HG03097 (cell line): ENCODE measurements around the gene UBASH3B.
"Not testable (repeated sequence)": the region's sequence is repeated elsewhere in the genome, so short reads cannot be mapped to it uniquely, and the experiment has no call there.

Experiments used
- ATAC-seq: cut with Tn5 transposase; IDR thresholded peaks from one replicate; pipeline ENCODE4 v1.9.1; 2021; ENCODE audit not compliant: unreplicated experiment, low FRiP score

Gene UBASH3B

GRCh38 chr11:122833846-122834464, 178.4 kb downstream of the UBASH3B start:
- no peak for ATAC-seq

DNA sequence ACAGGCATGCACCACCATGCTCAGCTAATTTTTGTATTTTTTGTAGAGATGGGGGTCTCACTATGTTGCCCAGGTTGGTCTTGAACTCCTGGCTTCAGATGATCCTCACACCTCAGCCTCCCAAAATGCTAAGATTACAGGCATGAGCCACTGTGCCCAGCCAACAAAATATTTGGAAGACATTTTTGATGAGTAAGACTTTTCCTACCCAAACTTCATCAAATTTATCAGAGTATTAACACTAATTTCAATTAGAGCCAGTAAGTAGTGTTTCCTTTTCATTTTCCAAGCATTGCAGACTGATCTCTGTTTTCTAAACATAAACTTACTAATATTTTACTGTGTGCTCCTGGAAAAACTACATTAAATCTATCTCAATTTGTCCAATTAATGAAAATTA, 181.4 kb downstream of the UBASH3B start:
- ATAC-seq: no peak

DNA sequence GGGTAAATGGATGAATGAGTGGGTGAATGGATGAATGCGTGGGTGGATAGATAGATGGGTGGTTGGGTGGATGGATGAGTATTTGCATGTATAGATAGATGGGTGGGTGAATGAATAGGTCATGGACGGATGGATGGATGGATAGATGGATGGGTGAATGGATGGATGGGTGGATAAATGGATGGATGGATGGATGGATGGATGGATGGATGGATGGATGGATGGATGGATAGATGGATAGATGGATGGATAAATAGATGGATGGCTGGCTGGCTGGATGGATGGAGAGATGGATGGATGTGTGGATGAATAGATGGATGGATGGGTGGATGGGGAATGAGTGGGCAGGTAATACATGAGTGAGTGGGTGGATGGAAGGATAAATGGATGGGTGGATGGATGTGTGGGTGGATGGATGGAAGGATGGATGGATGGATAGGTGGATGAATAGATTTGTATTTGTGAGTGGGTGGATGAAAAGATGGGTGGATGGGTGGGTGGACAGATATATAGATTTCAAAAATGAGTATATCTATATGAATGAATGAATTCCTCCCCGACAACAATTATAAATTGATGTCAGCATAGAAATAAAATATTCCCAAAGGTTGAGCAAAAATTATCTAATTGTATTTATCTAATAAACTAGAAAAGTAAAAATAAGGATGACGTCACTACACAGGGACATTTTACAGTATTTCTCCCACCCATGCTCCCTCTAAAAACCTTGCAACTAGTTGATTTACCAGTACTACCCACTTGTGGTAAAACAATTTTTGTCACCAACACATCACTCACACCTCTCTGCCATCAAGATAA, 182.2 kb downstream of the UBASH3B start:
- no peak for ATAC-seq

- ATAC-seq: no peak
These were observed 188.0 kb downstream of the UBASH3B start for GRCh38 chr11:122843281-122844141.

DNA sequence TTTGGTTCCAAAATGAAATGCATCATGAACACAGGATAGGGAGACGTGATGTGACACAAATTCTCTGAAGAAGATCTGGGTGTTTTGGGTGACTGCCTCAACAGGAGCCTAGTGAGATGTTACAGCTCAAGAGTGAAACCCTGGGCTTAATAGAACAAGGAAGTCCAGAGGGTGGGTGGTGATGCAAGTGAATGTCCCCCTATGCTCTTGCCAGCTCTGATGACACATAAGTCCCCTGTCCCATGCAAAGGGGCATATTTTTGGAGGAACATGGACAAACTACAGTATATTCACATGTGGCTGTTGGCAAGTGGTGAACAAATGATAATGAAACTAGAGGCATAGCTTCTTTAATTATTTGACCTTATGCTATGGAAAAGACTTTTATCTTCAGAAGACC, 191.9 kb downstream of the UBASH3B start:
- no peak for ATAC-seq

GRCh38 chr11:122848186-122848585, 192.7 kb downstream of the UBASH3B start:
- no peak for ATAC-seq

DNA sequence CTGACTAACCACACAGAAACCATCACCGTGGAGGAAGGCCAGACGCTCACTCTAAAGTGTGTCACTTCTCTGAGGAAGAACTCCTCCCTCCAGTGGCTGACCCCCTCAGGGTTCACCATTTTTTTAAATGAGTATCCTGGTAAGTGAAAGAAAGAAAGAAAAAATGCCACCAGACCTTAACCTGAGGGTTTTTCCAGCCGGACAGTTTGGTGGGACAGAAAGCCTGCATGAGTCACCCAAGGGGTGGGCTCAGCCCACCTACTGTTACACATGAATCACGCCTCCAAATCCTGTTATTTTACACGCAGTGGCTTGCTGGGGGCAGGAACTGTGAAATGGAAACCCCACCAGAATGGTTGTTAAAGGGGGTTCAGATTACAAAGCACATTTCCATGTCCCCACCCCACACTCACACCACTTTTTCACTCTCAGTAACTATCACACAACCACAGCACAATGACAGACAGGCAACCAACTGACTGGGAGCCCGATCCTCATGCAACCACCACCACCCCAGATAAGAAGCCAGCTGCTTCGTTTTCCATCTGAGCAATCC, 194.6 kb downstream of the UBASH3B start:
- ATAC-seq: no peak

DNA sequence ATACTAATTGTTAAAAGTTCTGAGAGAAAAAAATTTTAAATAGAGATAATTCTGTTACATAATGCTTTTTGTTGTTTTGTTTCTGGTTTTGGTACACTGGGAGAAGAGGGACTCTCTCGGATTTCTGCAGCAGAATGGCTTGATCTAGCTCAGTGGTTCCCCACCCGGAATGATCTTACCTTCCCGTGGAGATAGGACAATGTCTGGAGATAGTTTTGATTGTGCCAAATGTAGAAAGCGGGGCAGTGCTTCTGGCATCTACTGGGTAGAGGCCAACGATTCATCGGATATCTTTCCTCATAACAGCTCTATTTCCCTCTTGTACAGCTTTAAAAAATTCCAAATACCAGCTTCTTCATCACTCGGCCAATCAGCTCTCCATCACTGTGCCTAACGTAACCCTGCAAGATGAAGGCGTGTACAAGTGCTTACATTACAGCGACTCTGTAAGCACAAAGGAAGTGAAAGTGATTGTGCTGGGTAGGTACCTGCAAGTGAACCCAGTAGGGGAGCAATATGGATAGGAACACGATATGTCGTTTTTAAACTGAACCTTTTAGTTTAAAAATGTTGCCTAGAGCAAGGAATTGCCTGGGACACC, 195.9 kb downstream of the UBASH3B start:
- ATAC-seq: no peak

DNA sequence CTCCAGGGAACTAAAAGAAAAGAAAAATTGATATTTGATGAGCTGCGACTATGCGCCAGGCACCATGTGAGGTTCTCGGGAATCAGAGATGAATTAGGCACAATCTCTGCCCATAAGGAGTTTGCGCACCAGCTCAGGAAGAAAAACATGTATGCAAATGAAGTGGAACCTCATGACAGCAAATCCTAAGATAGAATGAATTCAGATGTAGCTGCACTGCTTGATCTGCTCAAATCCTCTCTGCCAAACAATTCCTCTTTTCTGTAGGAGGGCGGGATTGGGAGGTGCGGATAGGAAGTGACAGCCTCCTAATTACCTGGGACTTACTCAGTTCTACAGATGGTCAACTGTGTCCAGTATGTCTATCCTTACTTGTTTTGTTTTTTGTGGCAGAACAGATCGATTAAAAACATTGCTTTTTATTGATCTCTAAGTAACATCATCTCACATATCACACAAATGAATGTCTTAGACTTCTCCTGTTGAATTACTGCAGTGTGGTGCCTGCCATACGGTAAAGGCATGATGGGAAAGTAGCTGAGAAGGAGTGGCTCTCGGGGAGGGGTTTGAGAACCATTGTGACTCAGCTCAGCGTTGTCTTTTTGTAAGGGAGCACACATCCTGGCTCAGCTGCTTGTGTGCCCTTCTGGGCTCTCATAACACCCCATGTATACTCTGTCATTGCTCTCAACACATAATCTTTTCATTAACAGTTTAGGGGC, 196.7 kb downstream of the UBASH3B start:
- ATAC-seq: no peak

DNA sequence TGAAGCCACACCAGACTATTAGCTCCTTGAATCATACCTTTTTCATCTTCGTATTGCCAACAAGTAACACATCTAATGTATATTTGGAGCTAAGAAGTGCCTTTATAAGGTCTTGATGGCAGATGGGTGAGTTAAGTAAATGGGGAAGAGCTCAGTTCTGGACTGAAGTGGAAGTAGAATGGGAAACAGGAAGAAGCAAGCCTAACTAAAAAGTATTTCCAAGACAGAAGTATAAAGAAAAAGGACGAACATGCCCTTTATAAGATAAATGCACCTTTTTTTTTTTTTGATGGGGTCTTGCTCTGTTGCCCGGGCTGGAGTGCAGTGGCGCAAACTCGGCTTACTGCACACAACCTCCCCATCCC, 197.3 kb downstream of the UBASH3B start:
- ATAC-seq: no peak

DNA sequence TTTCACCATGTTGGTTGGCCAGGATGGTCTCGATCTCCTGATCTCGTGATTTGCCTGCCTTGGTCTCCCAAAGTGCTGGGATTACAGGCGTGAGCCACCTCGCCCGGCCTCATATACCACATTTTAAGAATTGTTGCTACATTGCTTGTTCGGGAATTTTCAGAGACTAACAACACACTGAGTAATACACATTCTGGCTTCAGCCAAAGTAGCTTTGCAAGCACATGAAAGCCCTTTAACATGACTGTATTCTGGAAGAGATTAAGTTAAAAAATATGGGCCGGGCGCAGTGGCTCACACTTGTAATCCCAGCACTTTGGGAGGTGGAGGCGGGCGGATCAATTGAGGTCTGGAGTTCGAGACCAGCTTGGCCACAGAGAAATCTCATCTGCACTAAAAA, 197.7 kb downstream of the UBASH3B start:
- ATAC-seq: no peak

- no peak for ATAC-seq
These were observed 198.5 kb downstream of the UBASH3B start for GRCh38 chr11:122853971-122854446.

DNA sequence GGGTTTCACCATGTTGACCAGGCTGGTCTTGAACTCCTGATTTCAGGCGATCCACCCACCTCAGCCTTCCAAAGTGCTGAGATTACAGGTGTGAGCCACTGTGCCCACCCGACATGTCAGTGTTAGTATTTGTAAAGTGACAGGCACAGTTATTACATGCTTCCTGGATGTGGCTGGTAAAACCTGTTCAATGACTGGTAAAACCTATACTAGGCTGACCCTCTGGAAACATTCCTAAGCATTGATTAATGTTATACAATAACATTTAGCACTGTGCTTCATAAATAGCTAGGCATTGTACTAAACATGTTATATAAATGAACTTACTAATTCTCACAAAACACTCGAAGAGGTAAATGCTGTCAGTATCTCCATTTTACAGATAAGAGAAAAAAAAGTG, 206.1 kb downstream of the UBASH3B start:
- ATAC-seq: no peak

- ATAC-seq: no peak
These were observed 206.6 kb downstream of the UBASH3B start for GRCh38 chr11:122862091-122862490.

GRCh38 chr11:122863154-122863553, 207.6 kb downstream of the UBASH3B start:
- ATAC-seq: not testable (repeated sequence)

DNA sequence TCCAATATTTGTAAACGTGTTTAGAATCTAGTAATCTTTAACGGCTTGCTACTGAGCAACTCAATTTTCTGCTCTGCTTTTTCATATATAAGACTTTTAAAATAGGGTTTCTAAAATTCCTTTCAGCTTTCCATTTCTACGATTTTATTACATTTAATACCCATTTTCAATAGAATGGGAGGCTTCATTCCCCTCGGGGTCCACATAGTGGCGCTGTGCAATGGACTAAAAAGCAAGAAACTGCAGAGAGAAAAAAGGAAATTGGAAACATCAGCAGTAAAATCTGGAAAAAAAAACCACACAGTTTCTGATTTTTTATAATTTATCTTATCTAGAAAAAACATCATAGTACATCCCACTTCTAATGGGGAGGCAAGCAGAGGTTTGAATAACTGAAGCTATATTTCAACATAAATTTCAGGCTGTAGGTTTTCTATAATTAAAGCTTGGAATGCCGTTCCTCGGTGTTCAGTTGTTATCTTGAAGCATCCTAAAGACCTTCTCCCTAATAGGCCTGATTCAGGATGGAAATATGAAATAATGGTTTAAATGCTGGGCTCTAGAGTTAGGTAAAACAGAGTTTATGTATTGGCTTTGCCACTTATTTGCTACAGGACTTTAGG, 208.3 kb downstream of the UBASH3B start:
- no peak for ATAC-seq
